Activated B cell treated with CpG ODN at 0.5 μM for 24 hours (primary cell): ENCODE results near the gene ATG4A. TPM values are rescaled to one million over a fixed set of nuclear protein-coding genes. Genes with fewer than 3 reads are reported as not detected.

Source experiments
- ATAC-seq: fragments of 200-7000 bp; cut with Tn5 transposase; one replicate; pipeline ENCODE4 v1.10.0; 2021; ENCODE audit warnings: low read depth, mild to moderate bottlenecking, moderate library complexity
- CTCF ChIA-PET: fragments of 350-600 bp; sonication (Branson Sonifier 250); formaldehyde crosslinking; loops from one replicate; lab custom pipeline; 2021; ENCODE audit warnings: antibody characterized with exemption; lab: Charles Lee
- POLR2A ChIA-PET: fragments of 350-600 bp; sonication (Branson Sonifier 250); formaldehyde crosslinking; loops from one replicate; lab custom pipeline; 2021; ENCODE audit warnings: antibody characterized with exemption; lab: Charles Lee
- DNase-seq: peaks from one replicate; pipeline ENCODE4 v3.0.0; 2022
- H3K27ac Mint-ChIP-seq: one replicate; pipeline ENCODE4 v1.8.0; 2020; ENCODE audit warnings: mixed read lengths
- H3K27me3 Mint-ChIP-seq: one replicate; pipeline ENCODE4 v1.8.0; 2021; ENCODE audit warnings: mixed read lengths
- H3K36me3 Mint-ChIP-seq: one replicate; pipeline ENCODE4 v1.8.0; 2021; ENCODE audit warnings: low read depth, mixed read lengths
- H3K4me1 Mint-ChIP-seq: one replicate; pipeline ENCODE4 v1.8.0; 2021; ENCODE audit warnings: mixed read lengths
- H3K4me3 Mint-ChIP-seq: one replicate; pipeline ENCODE4 v1.8.0; 2020; ENCODE audit warnings: mild to moderate bottlenecking, mixed read lengths
- H3K9me3 Mint-ChIP-seq: one replicate; pipeline ENCODE4 v1.8.0; 2020; ENCODE audit warnings: mixed read lengths
- CTCF ChIP-seq: fragments of 200-600 bp; IDR thresholded peaks from one replicate; pipeline ENCODE4 v1.8.0; 2022; ENCODE audit warnings: antibody characterized with exemption, mild to moderate bottlenecking
- intact Hi-C: fragments of 100-400 bp; cut with micrococcal nuclease; formaldehyde crosslinking; loops from one replicate; pipeline ENCODE4 v1.15.1; 2024
- total RNA-seq: library from RNA; stranded (reverse); gene quantifications from 2 replicates; pipeline ENCODE4 v1.2.3, GENCODE V29; 2022

Gene ATG4A
- total RNA-seq, 1 donor from 2014 or later: 9.9 TPM

- intact Hi-C loops: loop anchor here (5.0 kb wide), 1 partner anchor 1589 kb away; no protein-coding TSS in a partner anchor
- H3K36me3 Mint-ChIP-seq: no peaks in the 10 kb centered on the region
- H3K4me1 Mint-ChIP-seq: peaks cover 3% of the 10 kb centered on the region
- H3K4me3 Mint-ChIP-seq: no peak overlapping the region
- H3K27me3 Mint-ChIP-seq: no peaks in the 10 kb centered on the region
- ChIA-PET CTCF (interaction anchor here (0.8 to 4.1 kb wide), 4 partner anchors 50 to 1196 kb away, joined by 3 to 23 read pairs (median 3); no protein-coding TSS in a partner anchor), POLR2A (interaction anchor here (0.6 kb wide), 1 partner anchor 354 kb away, joined by 4 read pairs; no protein-coding TSS in a partner anchor)
- ATAC-seq (no peak), DNase-seq (no peak)
- H3K27ac Mint-ChIP-seq: no peak overlapping the region
- TF ChIP-seq CTCF: no peak
- H3K9me3 Mint-ChIP-seq: no peaks in the 10 kb centered on the region
Observed at GRCh38 chrX:108070891-108071290, 20.7 kb upstream of the ATG4A start.

GRCh38 chrX:108071578-108071977 lies 20.0 kb upstream of the ATG4A start:
- Mint-ChIP-seq H3K4me3 (no peak overlapping the region), H3K27ac (peak overlapping the region; percentile 75), H3K27me3 (no peaks in the 10 kb centered on the region), H3K9me3 (no peaks in the 10 kb centered on the region), H3K4me1 (peaks cover 3% of the 10 kb centered on the region), H3K36me3 (no peaks in the 10 kb centered on the region)
- intact Hi-C loops: loop anchor here (5.0 kb wide), 1 partner anchor 1589 kb away; no protein-coding TSS in a partner anchor
- no peak for TF ChIP-seq CTCF
- ChIA-PET POLR2A (interaction anchor here (0.6 kb wide), 1 partner anchor 355 kb away, joined by 4 read pairs; no protein-coding TSS in a partner anchor), CTCF (interaction anchor here (1.0 to 4.1 kb wide), 2 partner anchors 50 to 1177 kb away, joined by 3 to 23 read pairs; no protein-coding TSS in a partner anchor)
- ATAC-seq: no peak
- DNase-seq: no peak

- H3K4me3 Mint-ChIP-seq: no peak overlapping the region
- TF ChIP-seq CTCF: no peak
- H3K27ac Mint-ChIP-seq: no peak overlapping the region
- intact Hi-C loops: loop anchor here (1.0 to 5.0 kb wide), 7 partner anchors 52 to 1590 kb away; partner anchors contain the start of gene NCBP2L
- ATAC-seq: no peak
- H3K36me3 Mint-ChIP-seq: no peaks in the 10 kb centered on the region
- peaks cover 3% of the 10 kb centered on the region for H3K4me1 Mint-ChIP-seq
- ChIA-PET CTCF (interaction anchor here (4.1 kb wide), 1 partner anchor 52 kb away, joined by 23 read pairs; no protein-coding TSS in a partner anchor), POLR2A (no interaction called here)
- DNase-seq: no peak
- no peaks in the 10 kb centered on the region for H3K9me3 Mint-ChIP-seq
- H3K27me3 Mint-ChIP-seq: no peaks in the 10 kb centered on the region
Observed at GRCh38 chrX:108072746-108073145, 18.8 kb upstream of the ATG4A start.

- H3K4me3 Mint-ChIP-seq: no peak overlapping the region
- H3K4me1 Mint-ChIP-seq: no peaks in the 10 kb centered on the region
- ATAC-seq (no peak), DNase-seq (no peak)
- intact Hi-C loops: no loop called here
- no peak for TF ChIP-seq CTCF
- no peaks in the 10 kb centered on the region for H3K27me3 Mint-ChIP-seq
- H3K9me3 Mint-ChIP-seq: no peaks in the 10 kb centered on the region
- CTCF ChIA-PET: no interaction called here
- peaks cover 12% of the 10 kb centered on the region for H3K36me3 Mint-ChIP-seq
- no peak overlapping the region for H3K27ac Mint-ChIP-seq
- POLR2A ChIA-PET: no interaction called here
Observed at GRCh38 chrX:108081110-108081509, 10.5 kb upstream of the ATG4A start.

- no peak for TF ChIP-seq CTCF
Observed at GRCh38 chrX:108087792-108088191, 3.8 kb upstream of the ATG4A start.

More at GRCh38 chrX:108087792-108088191, 3.8 kb upstream of the ATG4A start:
- Mint-ChIP-seq H3K4me3 (no peak overlapping the region), H3K9me3 (no peaks in the 10 kb centered on the region), H3K36me3 (peaks cover 28% of the 10 kb centered on the region), H3K27ac (no peak overlapping the region), H3K4me1 (peaks cover 6% of the 10 kb centered on the region), H3K27me3 (no peaks in the 10 kb centered on the region)
- no peak for ATAC-seq
- ChIA-PET CTCF (no interaction called here), POLR2A (no interaction called here)
- no peak for DNase-seq
- intact Hi-C loops: no loop called here
